ENCODE measurements around the gene DDX42.

DNA sequence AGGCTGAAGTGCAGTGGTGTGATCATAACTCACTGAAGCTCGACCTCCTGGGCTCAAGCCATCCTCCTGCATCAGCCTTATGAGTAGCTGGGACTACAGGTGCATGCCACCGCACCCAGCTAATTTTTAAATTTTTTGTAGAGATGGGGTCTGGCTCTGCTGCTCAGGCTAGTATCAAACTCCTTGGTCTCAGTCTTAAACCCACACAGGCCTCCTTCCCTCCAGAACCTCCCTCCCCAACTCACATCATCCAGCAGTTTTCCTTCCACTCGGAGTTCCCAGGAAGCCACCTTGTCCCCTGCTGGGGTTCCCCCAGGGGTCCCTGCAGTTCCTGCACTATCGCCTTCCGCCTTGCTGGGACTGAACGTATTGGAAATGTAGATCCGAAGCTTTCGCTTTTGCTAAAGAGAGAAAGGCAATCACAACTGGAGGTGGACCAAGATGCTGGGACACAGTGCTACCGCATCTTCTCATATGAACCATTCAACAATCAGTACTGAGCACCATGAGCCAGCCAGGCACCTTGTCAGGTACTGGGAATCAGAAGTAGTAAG lies 61.3 kb downstream of the DDX42 start:
- TF ChIP-seq, protein P1, sequence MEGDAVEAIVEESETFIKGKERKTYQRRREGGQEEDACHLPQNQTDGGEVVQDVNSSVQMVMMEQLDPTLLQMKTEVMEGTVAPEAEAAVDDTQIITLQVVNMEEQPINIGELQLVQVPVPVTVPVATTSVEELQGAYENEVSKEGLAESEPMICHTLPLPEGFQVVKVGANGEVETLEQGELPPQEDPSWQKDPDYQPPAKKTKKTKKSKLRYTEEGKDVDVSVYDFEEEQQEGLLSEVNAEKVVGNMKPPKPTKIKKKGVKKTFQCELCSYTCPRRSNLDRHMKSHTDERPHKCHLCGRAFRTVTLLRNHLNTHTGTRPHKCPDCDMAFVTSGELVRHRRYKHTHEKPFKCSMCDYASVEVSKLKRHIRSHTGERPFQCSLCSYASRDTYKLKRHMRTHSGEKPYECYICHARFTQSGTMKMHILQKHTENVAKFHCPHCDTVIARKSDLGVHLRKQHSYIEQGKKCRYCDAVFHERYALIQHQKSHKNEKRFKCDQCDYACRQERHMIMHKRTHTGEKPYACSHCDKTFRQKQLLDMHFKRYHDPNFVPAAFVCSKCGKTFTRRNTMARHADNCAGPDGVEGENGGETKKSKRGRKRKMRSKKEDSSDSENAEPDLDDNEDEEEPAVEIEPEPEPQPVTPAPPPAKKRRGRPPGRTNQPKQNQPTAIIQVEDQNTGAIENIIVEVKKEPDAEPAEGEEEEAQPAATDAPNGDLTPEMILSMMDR (IDR thresholded peaks at IDR 0.05; ENCODE audit: poor library complexity, severe bottlenecking): peak; percentile 2
- TF ChIP-seq RAD21 (conservative IDR thresholded peaks at IDR 0.05): no peak
- TF ChIP-seq, protein P2, sequence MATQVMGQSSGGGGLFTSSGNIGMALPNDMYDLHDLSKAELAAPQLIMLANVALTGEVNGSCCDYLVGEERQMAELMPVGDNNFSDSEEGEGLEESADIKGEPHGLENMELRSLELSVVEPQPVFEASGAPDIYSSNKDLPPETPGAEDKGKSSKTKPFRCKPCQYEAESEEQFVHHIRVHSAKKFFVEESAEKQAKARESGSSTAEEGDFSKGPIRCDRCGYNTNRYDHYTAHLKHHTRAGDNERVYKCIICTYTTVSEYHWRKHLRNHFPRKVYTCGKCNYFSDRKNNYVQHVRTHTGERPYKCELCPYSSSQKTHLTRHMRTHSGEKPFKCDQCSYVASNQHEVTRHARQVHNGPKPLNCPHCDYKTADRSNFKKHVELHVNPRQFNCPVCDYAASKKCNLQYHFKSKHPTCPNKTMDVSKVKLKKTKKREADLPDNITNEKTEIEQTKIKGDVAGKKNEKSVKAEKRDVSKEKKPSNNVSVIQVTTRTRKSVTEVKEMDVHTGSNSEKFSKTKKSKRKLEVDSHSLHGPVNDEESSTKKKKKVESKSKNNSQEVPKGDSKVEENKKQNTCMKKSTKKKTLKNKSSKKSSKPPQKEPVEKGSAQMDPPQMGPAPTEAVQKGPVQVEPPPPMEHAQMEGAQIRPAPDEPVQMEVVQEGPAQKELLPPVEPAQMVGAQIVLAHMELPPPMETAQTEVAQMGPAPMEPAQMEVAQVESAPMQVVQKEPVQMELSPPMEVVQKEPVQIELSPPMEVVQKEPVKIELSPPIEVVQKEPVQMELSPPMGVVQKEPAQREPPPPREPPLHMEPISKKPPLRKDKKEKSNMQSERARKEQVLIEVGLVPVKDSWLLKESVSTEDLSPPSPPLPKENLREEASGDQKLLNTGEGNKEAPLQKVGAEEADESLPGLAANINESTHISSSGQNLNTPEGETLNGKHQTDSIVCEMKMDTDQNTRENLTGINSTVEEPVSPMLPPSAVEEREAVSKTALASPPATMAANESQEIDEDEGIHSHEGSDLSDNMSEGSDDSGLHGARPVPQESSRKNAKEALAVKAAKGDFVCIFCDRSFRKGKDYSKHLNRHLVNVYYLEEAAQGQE (IDR thresholded peaks at IDR 0.05; ENCODE audit: borderline replicate concordance): no peak
- TF ChIP-seq TAF1 (IDR thresholded peaks at IDR 0.05; ENCODE audit: low read depth): no peak
- TF ChIP-seq EP300 (conservative IDR thresholded peaks at IDR 0.05; ENCODE audit: poor library complexity, severe bottlenecking): no peak
- no peak for TF ChIP-seq EZH2 (IDR thresholded peaks at IDR 0.05; ENCODE audit: borderline replicate concordance, insufficient read depth, low read length, poor library complexity, severe bottlenecking)
